ENCODE results near the gene VAC14.
"Not testable (repeated sequence)": the region's sequence is repeated elsewhere in the genome, so short reads cannot be mapped to it uniquely, and the experiment has no call there.

The VAC14 gene

DNA sequence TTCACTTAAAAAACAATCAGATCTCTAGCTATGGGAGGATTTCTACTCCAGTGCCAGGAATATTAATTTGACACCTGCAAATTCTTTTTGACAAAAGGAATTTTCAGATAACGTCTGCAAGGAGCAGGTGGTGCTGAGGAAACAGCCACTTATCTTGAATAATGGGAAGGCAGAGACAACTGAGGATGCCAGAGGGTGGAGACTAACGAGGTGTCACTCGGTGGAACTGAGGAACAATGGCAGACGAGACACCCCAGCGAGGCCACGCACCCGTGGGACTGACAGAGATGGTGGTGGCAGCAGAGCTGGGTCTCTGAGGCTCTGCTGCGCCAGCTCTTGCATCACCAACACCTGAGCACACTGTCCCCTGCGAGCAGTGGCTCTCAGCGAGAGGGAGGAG is 42.2 kb downstream of the VAC14 start:
- DNase-seq, result no peak

- no peak for DNase-seq
Observed at GRCh38 chr16:70757183-70757582, 43.8 kb downstream of the VAC14 start.

- DNase-seq, result no peak
Observed at GRCh38 chr16:70756071-70756470, 44.9 kb downstream of the VAC14 start.

- DNase-seq, result no peak
Observed at GRCh38 chr16:70754851-70755600, 45.9 kb downstream of the VAC14 start.

DNA sequence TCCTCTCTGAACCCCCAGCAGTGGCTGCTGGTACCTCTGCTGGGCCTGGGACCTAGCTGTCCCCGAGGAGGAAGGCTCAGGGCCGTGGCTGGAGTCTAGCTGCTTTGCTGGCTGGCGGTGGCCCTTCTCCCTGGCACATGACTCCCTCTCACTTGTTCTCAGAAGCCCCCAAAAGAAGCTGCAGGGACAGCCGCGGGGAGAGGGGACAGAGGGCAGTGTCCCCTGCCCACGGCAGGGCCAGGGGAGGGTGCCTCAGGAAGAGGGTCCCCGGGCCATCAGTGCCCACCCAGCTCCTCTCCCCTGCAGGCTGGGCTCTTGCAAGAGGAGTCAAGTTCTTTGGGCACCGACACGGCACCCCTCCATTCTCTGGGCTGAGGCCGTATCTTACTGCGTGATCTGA is 46.6 kb downstream of the VAC14 start:
- DNase-seq, result no peak

DNA sequence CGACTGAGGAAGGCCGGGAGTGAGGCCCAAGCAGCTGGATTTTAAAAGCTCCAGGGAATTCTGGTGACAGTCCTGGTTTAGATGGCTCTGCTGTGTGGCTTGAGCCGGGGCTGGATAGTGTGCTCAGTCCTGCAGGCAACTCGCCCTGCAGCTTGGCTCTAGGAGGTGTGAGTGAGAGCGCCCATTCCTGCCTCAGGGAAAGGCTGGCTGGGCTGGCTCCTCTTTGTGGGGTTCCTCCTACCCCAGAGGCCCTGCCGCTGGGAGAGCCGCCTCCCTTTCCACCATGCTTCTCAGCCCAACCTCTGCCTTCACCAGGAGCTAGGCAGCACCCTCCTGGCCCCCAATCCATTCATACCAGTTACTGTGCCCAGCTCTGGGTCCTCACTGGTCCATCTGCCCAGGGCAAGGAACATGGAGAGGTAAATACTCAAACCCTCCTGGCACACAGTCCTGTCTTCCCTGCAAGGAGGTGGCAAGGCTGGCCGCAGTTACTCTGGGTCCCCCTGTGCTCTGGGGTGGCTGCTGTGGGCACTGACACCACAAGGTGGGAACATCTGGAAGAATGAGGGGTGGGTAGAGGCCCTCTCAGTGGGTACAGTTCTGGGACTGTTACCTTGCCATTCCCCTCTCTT is 47.1 kb downstream of the VAC14 start:
- no peak for DNase-seq

GRCh38 chr16:70753228-70753627 is 47.7 kb downstream of the VAC14 start:
- DNase-seq, result no peak

GRCh38 chr16:70752426-70752825 is 48.5 kb downstream of the VAC14 start:
- DNase-seq, result no peak

GRCh38 chr16:70751593-70751992 is 49.4 kb downstream of the VAC14 start:
- no peak for DNase-seq

GRCh38 chr16:70750893-70751467 is 50.0 kb downstream of the VAC14 start:
- no peak for DNase-seq

GRCh38 chr16:70749681-70750601 is 51.0 kb downstream of the VAC14 start:
- DNase-seq, result no peak

GRCh38 chr16:70749006-70749678 is 51.8 kb downstream of the VAC14 start:
- DNase-seq, result no peak

GRCh38 chr16:70747703-70748631 is 53.0 kb downstream of the VAC14 start:
- DNase-seq, result no peak

- DNase-seq, result no peak
Observed at GRCh38 chr16:70746708-70747424, 54.1 kb downstream of the VAC14 start.

- DNase-seq, result no peak
Observed at GRCh38 chr16:70746040-70746707, 54.8 kb downstream of the VAC14 start.

GRCh38 chr16:70745536-70746025 is 55.4 kb downstream of the VAC14 start:
- no peak for DNase-seq

GRCh38 chr16:70744366-70744765 is 56.6 kb downstream of the VAC14 start:
- no peak for DNase-seq

GRCh38 chr16:70743791-70744190 is 57.2 kb downstream of the VAC14 start:
- DNase-seq, result no peak

DNA sequence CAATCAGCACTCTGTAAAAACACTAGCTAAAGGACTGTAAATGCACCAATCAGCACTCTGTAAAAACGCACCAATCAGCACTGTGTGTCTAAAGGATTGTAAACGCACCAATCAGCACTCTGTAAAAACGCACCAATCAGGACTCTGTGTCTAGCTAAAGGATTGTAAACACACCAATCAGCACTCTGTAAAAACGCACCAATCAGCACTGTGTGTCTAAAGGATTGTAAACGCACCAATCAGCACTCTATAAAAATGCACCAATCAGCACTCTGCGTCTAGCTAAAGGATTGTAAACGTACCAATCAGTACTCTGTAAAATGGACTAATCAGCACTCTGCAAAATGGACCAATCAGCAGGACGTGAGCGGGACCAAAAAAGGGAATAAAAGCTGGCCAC is 58.0 kb downstream of the VAC14 start:
- DNase-seq, result not testable (repeated sequence)

DNA sequence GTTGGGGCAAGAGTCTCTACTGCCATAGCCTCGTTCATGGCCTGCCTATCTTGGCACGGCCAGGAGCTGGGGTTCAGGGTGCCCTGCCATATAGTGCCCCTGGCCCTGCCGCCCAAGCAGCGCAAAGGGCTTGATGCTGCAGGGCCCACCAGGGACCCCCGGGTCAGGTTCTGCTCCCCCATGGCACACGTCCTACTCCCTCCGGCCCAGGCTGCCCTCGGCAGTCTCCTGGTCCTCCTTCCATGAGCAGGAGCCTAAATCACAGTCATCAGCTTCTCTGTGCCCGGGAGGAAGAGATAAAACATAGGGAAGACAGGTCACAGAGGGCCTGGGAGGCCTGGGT is 59.2 kb downstream of the VAC14 start:
- no peak for DNase-seq
